Vagina (tissue), 2 donors: Measurements from ENCODE around the gene CASQ2.

Experiments used
- CTCF ChIP-seq, 3 experiments: fragments of 450-650 bp in 2 of 3; fragments of 200-600 bp in 1 of 3; sonication (generic) in 1 of 3; IDR thresholded peaks; one replicate each; pipeline ENCODE4 v1.5.1; 2017 to 2019; ENCODE audit warnings: antibody characterized with exemption in 3 of 3, mild to moderate bottlenecking in 2 of 3, moderate library complexity in 2 of 3
- POLR2A ChIP-seq, 2 donors: fragments of 450-650 bp; IDR thresholded peaks; one replicate each; pipeline ENCODE4 v1.6.1; 2017; ENCODE audit warnings: antibody characterized with exemption in 2 of 2, mild to moderate bottlenecking in 2 of 2, moderate library complexity in 2 of 2

GRCh38 chr1:115666206-115666605 is 102.3 kb downstream of the CASQ2 start:
- TF ChIP-seq POLR2A (IDR thresholded peaks at IDR 0.05) (no peak), CTCF (IDR thresholded peaks at IDR 0.05) (no peak)
